Breast epithelium (tissue), 4 donors: ENCODE results near the gene FMNL2. TPM values are rescaled to one million over a fixed set of nuclear protein-coding genes. Genes with fewer than 3 reads are reported as not detected.
A peak's percentile ranks its signal among the peaks of the same experiment; 100 is the strongest.

Source experiments
- DNase-seq, 2 donors: peaks; one replicate each; pipeline ENCODE4 v3.0.0-alpha.2; 2019; ENCODE audit warnings: low spot score in 2 of 2
- H3K27ac ChIP-seq, 2 donors: fragments of 200-600 bp; sonication (generic) in 1 of 2; one replicate each; pipeline ENCODE4 v1.5.1; 2016 to 2019; ENCODE audit warnings: mild to moderate bottlenecking in 1 of 2
- H3K27me3 ChIP-seq, 2 donors: fragments of 200-600 bp; sonication (generic) in 1 of 2; one replicate each; pipeline versions ENCODE4 v1.5.1 to v1.6.0; 2017 to 2019; ENCODE audit warnings: control low read depth in 1 of 2, mild to moderate bottlenecking in 1 of 2
- H3K36me3 ChIP-seq: fragments of 200-600 bp; one replicate; pipeline ENCODE4 v1.5.1; 2019
- H3K4me1 ChIP-seq, 2 donors: fragments of 200-600 bp; sonication (generic); one replicate each; pipeline ENCODE4 v1.5.1; 2016 to 2019; ENCODE audit warnings: control low read depth in 1 of 2
- H3K4me3 ChIP-seq, 3 donors: fragments of 200-600 bp; sonication (generic); 1 replicate in 2 of 3; 2 replicates in 1 of 3; pipeline ENCODE4 v1.5.1; 2016 to 2019; ENCODE audit warnings: mild to moderate bottlenecking in 3 of 3, moderate library complexity in 2 of 3
- H3K9me3 ChIP-seq, 2 donors: fragments of 200-600 bp; sonication (generic) in 1 of 2; one replicate each; pipeline ENCODE4 v1.5.1; 2016 to 2019; ENCODE audit warnings: control low read depth in 1 of 2
- POLR2A ChIP-seq: fragments of 450-650 bp; IDR thresholded peaks from one replicate; pipeline ENCODE4 v1.6.1; 2016; ENCODE audit warnings: antibody characterized with exemption, mild to moderate bottlenecking, moderate library complexity
- POLR2AphosphoS5 ChIP-seq, 3 donors: sonication (generic); formaldehyde crosslinking; IDR thresholded peaks; one replicate each; pipeline ENCODE4 v1.6.1; 2017; ENCODE audit warnings: antibody characterized with exemption in 3 of 3
- intact Hi-C: fragments of 100-400 bp; cut with DNase I; formaldehyde crosslinking; loops from one replicate; pipeline ENCODE4 v1.15.1; 2023; ENCODE audit warnings: low total_unique reads
- total RNA-seq, 3 donors: library from RNA; depleted of rRNA; stranded (reverse); fragments of >200 nt; gene quantifications; one replicate each; pipeline ENCODE4 v1.1.0, GENCODE V29; 2016
- TF ChIP-seq, protein P1 (sequence below), 3 donors: fragments of 450-650 bp; IDR thresholded peaks; one replicate each; pipeline ENCODE4 v1.5.1; 2016 to 2017; ENCODE audit warnings: antibody characterized with exemption in 3 of 3, mild to moderate bottlenecking in 3 of 3, moderate library complexity in 3 of 3

FMNL2 gene
- total RNA-seq, 3 donors from 2014 or later, result 36.1 to 78.1 (median 40.0) TPM

DNA sequence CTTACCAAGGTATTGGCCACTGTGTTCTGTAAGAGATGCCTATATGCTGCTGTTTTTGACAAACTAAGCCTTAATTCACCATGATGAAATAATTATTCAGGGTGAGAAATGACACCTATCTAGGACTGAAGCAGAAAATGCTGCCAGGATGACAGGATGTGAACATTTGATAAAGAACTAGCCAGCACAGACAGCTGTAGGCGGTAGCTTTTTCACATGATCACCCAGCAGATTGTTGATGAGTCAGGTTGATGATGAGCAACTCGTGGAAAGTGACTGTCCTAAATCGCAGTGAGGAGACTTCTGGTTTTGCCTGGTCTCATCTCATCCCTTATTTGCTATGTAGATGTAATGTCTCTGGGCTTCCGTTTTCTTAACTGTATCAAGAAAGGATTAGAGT is 238.2 kb downstream of the FMNL2 start:
- H3K27ac ChIP-seq, result no peak overlapping the region
- no peaks in the 10 kb centered on the region for H3K36me3 ChIP-seq
- no peaks in the 10 kb centered on the region for H3K27me3 ChIP-seq
- TF ChIP-seq POLR2AphosphoS5 (IDR thresholded peaks at IDR 0.05) (no peak), POLR2A (no peak)
- TF ChIP-seq, protein P1, sequence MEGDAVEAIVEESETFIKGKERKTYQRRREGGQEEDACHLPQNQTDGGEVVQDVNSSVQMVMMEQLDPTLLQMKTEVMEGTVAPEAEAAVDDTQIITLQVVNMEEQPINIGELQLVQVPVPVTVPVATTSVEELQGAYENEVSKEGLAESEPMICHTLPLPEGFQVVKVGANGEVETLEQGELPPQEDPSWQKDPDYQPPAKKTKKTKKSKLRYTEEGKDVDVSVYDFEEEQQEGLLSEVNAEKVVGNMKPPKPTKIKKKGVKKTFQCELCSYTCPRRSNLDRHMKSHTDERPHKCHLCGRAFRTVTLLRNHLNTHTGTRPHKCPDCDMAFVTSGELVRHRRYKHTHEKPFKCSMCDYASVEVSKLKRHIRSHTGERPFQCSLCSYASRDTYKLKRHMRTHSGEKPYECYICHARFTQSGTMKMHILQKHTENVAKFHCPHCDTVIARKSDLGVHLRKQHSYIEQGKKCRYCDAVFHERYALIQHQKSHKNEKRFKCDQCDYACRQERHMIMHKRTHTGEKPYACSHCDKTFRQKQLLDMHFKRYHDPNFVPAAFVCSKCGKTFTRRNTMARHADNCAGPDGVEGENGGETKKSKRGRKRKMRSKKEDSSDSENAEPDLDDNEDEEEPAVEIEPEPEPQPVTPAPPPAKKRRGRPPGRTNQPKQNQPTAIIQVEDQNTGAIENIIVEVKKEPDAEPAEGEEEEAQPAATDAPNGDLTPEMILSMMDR (IDR thresholded peaks at IDR 0.05), result no peak
- H3K4me1 ChIP-seq, result no peaks in the 10 kb centered on the region
- intact Hi-C loops, result no loop called here
- no peak overlapping the region for H3K4me3 ChIP-seq
- no peaks in the 10 kb centered on the region for H3K9me3 ChIP-seq
- DNase-seq, result no peak

DNA sequence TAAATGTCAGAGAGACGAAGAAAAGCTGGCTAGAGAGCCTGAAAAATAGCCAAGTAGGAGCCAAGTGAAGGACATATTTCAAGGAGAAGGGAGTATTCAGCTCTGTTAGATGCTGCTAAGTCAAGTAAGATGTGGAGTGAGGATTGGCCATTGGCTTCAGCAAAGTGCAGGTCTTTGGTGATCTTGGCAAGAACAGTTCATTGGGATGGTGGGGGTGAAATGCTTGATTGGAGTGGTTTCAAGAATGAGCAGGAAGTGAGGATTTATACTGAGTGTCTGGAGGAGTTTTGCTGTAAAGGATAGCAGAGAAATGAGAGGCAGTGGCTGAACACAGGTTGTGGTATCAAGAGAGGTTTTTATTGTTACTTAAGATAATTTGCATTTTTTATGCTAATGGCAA is 242.6 kb downstream of the FMNL2 start:
- no peak for DNase-seq
- Histone ChIP-seq H3K36me3 (no peaks in the 10 kb centered on the region), H3K27ac (no peak overlapping the region), H3K27me3 (no peaks in the 10 kb centered on the region), H3K4me1 (no peaks in the 10 kb centered on the region), H3K9me3 (no peaks in the 10 kb centered on the region), H3K4me3 (no peak overlapping the region)
- TF ChIP-seq, protein P1 (IDR thresholded peaks at IDR 0.05), result no peak
- TF ChIP-seq POLR2A (no peak), POLR2AphosphoS5 (IDR thresholded peaks at IDR 0.05) (no peak)
- intact Hi-C loops, result no loop called here

GRCh38 chr2:152578573-152578972 is 243.6 kb downstream of the FMNL2 start:
- TF ChIP-seq POLR2AphosphoS5 (IDR thresholded peaks at IDR 0.05) (no peak), POLR2A (no peak)
- TF ChIP-seq, protein P1 (IDR thresholded peaks at IDR 0.05), result no peak
- Histone ChIP-seq H3K9me3 (no peaks in the 10 kb centered on the region), H3K27ac (no peak overlapping the region), H3K27me3 (no peaks in the 10 kb centered on the region), H3K4me3 (no peak overlapping the region), H3K36me3 (no peaks in the 10 kb centered on the region), H3K4me1 (no peaks in the 10 kb centered on the region)
- intact Hi-C loops, result no loop called here
- DNase-seq, result no peak

DNA sequence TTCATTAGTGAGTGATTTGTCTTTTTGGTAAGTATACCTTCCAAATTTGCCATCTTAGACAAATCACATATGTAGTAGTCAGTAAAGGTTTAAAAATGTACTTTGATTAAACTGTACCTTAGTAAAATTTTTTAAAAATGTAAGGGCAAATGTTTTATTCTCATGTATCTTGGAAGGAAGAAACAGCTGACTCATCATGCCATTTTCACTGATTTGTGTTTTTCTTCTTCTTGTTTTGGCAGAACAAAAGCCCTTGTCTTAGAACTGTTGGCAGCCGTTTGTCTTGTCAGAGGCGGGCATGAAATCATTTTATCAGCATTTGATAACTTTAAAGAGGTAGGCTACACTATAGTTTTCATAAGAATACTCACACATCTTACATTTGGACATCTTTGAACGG is 245.7 kb downstream of the FMNL2 start:
- Histone ChIP-seq H3K4me1 (no peaks in the 10 kb centered on the region), H3K4me3 (no peak overlapping the region), H3K27ac (peak overlapping the region in 1 of 2 donors; percentile 38), H3K9me3 (no peaks in the 10 kb centered on the region), H3K27me3 (no peaks in the 10 kb centered on the region), H3K36me3 (no peaks in the 10 kb centered on the region)
- no peak for TF ChIP-seq POLR2AphosphoS5 (IDR thresholded peaks at IDR 0.05)
- TF ChIP-seq POLR2A, result no peak
- TF ChIP-seq, protein P1 (IDR thresholded peaks at IDR 0.05), result no peak
- intact Hi-C loops, result no loop called here
- DNase-seq, result no peak

GRCh38 chr2:152581360-152581759 is 246.4 kb downstream of the FMNL2 start:
- TF ChIP-seq, protein P1 (IDR thresholded peaks at IDR 0.05), result no peak
- no peak for TF ChIP-seq POLR2AphosphoS5 (IDR thresholded peaks at IDR 0.05)
- TF ChIP-seq POLR2A, result no peak
- H3K27ac ChIP-seq, result peak overlapping the region; percentile 22 to 38
- no peaks in the 10 kb centered on the region for H3K4me1 ChIP-seq
- H3K4me3 ChIP-seq, result no peak overlapping the region
- H3K9me3 ChIP-seq, result no peaks in the 10 kb centered on the region
- H3K36me3 ChIP-seq, result no peaks in the 10 kb centered on the region
- intact Hi-C loops, result no loop called here
- no peak for DNase-seq
- no peaks in the 10 kb centered on the region for H3K27me3 ChIP-seq
